PFSK-1 (cell line): ENCODE measurements around the gene AMDHD1.

Experiments
- FOXP2 ChIP-seq: optimal IDR thresholded peaks from 2 replicates; pipeline ENCODE3; 2011; ENCODE audit warnings: borderline replicate concordance, control low read depth, inconsistent platforms; ENCODE audit not compliant: insufficient read depth; ENCODE audit errors: extremely low read length, extremely low read depth
- POLR2AphosphoS5 ChIP-seq: IDR thresholded peaks from 2 replicates; pipeline ENCODE4 v1.6.1; 2012; ENCODE audit warnings: low read depth, mild to moderate bottlenecking, control low read depth, low read length, moderate library complexity
- TAF1 ChIP-seq: IDR thresholded peaks from 2 replicates; pipeline ENCODE4 v1.6.1; 2012; ENCODE audit warnings: low read length, control low read depth, borderline replicate concordance; ENCODE audit not compliant: insufficient read depth

- TF ChIP-seq TAF1, result no peak
- no peak for TF ChIP-seq POLR2AphosphoS5
- no peak for TF ChIP-seq FOXP2
Measured at GRCh38 chr12:95980437-95980836, 37.3 kb downstream of the AMDHD1 start.
